Stomach (tissue), 4 donors: ENCODE data around the gene PCLO.

Experiments
- CTCF ChIP-seq, 7 experiments: fragments of 450-650 bp in 4 of 7; fragments of 200-600 bp in 3 of 7; sonication (generic) in 3 of 7; IDR thresholded peaks; one replicate each; pipeline ENCODE4 v1.5.1; 2016 to 2019; ENCODE audit warnings: antibody characterized with exemption in 7 of 7, control low read depth in 2 of 7, mild to moderate bottlenecking in 1 of 7
- EP300 ChIP-seq: sonication (generic); formaldehyde crosslinking; IDR thresholded peaks from one replicate; pipeline ENCODE4 v1.6.1; 2017; ENCODE audit warnings: antibody characterized with exemption
- POLR2A ChIP-seq, 4 donors: fragments of 450-650 bp; IDR thresholded peaks; one replicate each; pipeline ENCODE4 v1.6.1; 2016; ENCODE audit warnings: antibody characterized with exemption in 4 of 4, control low read depth in 2 of 4, mild to moderate bottlenecking in 1 of 4, moderate library complexity in 1 of 4
- POLR2AphosphoS5 ChIP-seq, 3 donors: sonication (generic); formaldehyde crosslinking; IDR thresholded peaks; one replicate each; pipeline ENCODE4 v1.6.1; 2016; ENCODE audit warnings: antibody characterized with exemption in 3 of 3

DNA sequence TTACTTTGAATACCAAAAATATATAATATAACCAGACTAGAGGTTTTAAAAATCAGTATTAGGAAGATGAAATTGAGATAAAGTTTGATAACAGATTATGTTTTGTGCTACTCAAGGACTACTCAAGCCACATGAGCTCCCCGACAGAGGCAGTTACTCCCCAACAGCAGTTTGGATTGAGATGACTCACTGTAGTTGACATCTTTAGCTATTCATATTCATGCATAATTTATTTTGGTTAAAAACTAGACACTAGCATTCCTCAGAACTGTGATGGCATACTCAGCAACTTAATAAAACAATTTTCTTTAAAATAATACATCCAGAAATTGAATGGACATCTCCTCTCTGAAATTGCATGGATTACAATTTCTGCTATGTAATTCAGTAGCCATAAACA, 19.6 kb downstream of the PCLO start:
- TF ChIP-seq CTCF (IDR thresholded peaks at IDR 0.05) = no peak
- TF ChIP-seq POLR2A (IDR thresholded peaks at IDR 0.05) = no peak
- TF ChIP-seq EP300 = no peak
- TF ChIP-seq POLR2AphosphoS5 (IDR thresholded peaks at IDR 0.05) = no peak
